Adipocyte (in vitro differentiated cells): ENCODE measurements around the gene GTF3C2.

ENCODE experiments used
- DNase-seq: peaks from one replicate; pipeline ENCODE4 v3.0.0-alpha.2; 2015; ENCODE audit warnings: low read depth
- H3K27me3 ChIP-seq: replicated peaks from 2 replicates; pipeline ENCODE4 v1.7.0; 2013; ENCODE audit warnings: mild to moderate bottlenecking, low read length, moderate library complexity; ENCODE audit not compliant: control insufficient read depth, insufficient read depth
- H3K36me3 ChIP-seq: 2 replicates; pipeline ENCODE4 v1.7.0; 2013; ENCODE audit warnings: low read length, mild to moderate bottlenecking, moderate library complexity; ENCODE audit not compliant: control insufficient read depth, insufficient read depth, severe bottlenecking
- H3K4me1 ChIP-seq: 2 replicates; pipeline ENCODE4 v1.7.0; 2013; ENCODE audit warnings: mild to moderate bottlenecking, low read length, moderate library complexity; ENCODE audit not compliant: control insufficient read depth, insufficient read depth
- H3K4me3 ChIP-seq: 2 replicates; pipeline ENCODE4 v1.7.0; 2013; ENCODE audit warnings: mild to moderate bottlenecking, low read length, moderate library complexity
- H3K9ac ChIP-seq: 2 replicates; pipeline ENCODE4 v1.7.0; 2013; ENCODE audit warnings: mild to moderate bottlenecking, low read length, moderate library complexity
- H3K9me3 ChIP-seq: 2 replicates; pipeline ENCODE4 v1.7.0; 2013; ENCODE audit warnings: mild to moderate bottlenecking, low read length, moderate library complexity; ENCODE audit not compliant: control insufficient read depth

The GTF3C2 gene

GRCh38 chr2:27284996-27285395, 71.6 kb downstream of the GTF3C2 start:
- H3K9ac ChIP-seq: no peak overlapping the region
- no peak for DNase-seq
- H3K9me3 ChIP-seq: no peaks in the 10 kb centered on the region
- H3K4me1 ChIP-seq: peaks cover 9% of the 10 kb centered on the region
- peaks cover 21% of the 10 kb centered on the region for H3K27me3 ChIP-seq
- H3K4me3 ChIP-seq: no peak overlapping the region
- no peaks in the 10 kb centered on the region for H3K36me3 ChIP-seq

DNA sequence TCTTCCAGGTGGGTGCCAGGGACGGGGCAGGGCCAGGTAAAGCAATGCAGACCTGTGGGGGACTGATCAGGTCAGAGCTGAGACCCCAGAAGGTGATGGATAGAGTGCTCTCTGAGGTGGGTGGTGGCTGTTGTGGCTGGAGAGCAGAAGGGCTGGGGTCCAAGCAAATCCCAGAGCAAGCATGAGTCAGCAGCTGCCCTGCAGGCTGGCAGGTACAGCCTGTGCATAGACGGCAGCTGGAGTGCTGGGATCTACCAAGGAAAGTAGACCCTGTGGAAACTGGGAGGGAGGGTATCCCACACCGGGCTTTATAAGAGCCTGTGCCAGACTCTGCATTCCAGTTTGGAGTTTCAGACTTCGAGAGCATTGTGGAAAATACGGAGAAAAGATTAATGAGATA, 73.7 kb downstream of the GTF3C2 start:
- H3K4me1 ChIP-seq: peaks cover 9% of the 10 kb centered on the region
- H3K9ac ChIP-seq: no peak overlapping the region
- DNase-seq: no peak
- no peaks in the 10 kb centered on the region for H3K9me3 ChIP-seq
- peaks cover 21% of the 10 kb centered on the region for H3K27me3 ChIP-seq
- no peak overlapping the region for H3K4me3 ChIP-seq
- H3K36me3 ChIP-seq: no peaks in the 10 kb centered on the region

GRCh38 chr2:27281855-27282559, 74.6 kb downstream of the GTF3C2 start, which contains the start of gene TRIM54:
TSS of gene TRIM54 (plus strand) at chr2:27282429. CDS start at chr2:27282732, 303 bp downstream.
- no peak within 1 kb of the TSS for H3K4me3 ChIP-seq
- peaks cover 9% of the 10 kb centered on the region for H3K4me1 ChIP-seq
- H3K9me3 ChIP-seq: no peaks in the 10 kb centered on the region
- H3K36me3 ChIP-seq: no peaks in the 10 kb centered on the region
- peaks cover 30% of the 10 kb centered on the region for H3K27me3 ChIP-seq
- DNase-seq: peak; percentile 28
- H3K9ac ChIP-seq: no peak within 1 kb of the TSS

GRCh38 chr2:27281442-27281841, 75.1 kb downstream of the GTF3C2 start:
- peaks cover 9% of the 10 kb centered on the region for H3K4me1 ChIP-seq
- H3K27me3 ChIP-seq: peaks cover 29% of the 10 kb centered on the region
- no peak for DNase-seq
- H3K9me3 ChIP-seq: no peaks in the 10 kb centered on the region
- no peak overlapping the region for H3K4me3 ChIP-seq
- no peak overlapping the region for H3K9ac ChIP-seq
- no peaks in the 10 kb centered on the region for H3K36me3 ChIP-seq

- H3K9me3 ChIP-seq: no peaks in the 10 kb centered on the region
- H3K9ac ChIP-seq: no peak overlapping the region
- peaks cover 9% of the 10 kb centered on the region for H3K4me1 ChIP-seq
- no peaks in the 10 kb centered on the region for H3K36me3 ChIP-seq
- no peak overlapping the region for H3K4me3 ChIP-seq
- peaks cover 30% of the 10 kb centered on the region for H3K27me3 ChIP-seq
- no peak for DNase-seq
These were observed 75.7 kb downstream of the GTF3C2 start for GRCh38 chr2:27280826-27281225.

DNA sequence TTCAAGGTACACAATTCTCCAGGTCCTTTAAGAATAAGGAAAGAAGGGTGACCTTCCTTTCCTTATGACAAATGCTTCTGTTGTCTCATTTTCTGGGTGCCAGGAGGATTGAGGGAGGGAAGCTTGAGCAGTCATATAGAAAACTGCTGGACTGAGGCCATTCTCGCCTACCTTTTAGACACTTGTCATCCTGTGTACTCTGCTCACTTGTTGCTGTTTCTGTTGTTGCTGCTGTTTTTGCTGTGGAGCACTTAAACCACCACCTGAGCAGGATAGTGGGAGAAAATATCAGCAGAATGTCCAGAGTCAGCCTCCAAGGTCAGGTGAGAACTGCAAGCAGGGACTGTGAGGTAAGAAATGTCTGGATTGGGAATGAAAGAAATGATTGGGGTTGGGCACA, 78.6 kb downstream of the GTF3C2 start:
- H3K27me3 ChIP-seq: peaks cover 36% of the 10 kb centered on the region
- H3K4me3 ChIP-seq: no peak overlapping the region
- H3K9ac ChIP-seq: no peak overlapping the region
- no peaks in the 10 kb centered on the region for H3K36me3 ChIP-seq
- no peak for DNase-seq
- H3K4me1 ChIP-seq: peaks cover 9% of the 10 kb centered on the region
- H3K9me3 ChIP-seq: no peaks in the 10 kb centered on the region
